GM19035 (cell line): ENCODE results near the gene TMEM154.

Experiments
- ATAC-seq: cut with Tn5 transposase; IDR thresholded peaks from one replicate; pipeline ENCODE4 v1.9.1; 2021; ENCODE audit not compliant: unreplicated experiment

TMEM154 gene

GRCh38 chr4:152598454-152598853 lies 81.3 kb downstream of the TMEM154 start:
- no peak for ATAC-seq

GRCh38 chr4:152594978-152595925 lies 84.5 kb downstream of the TMEM154 start:
- ATAC-seq, result peak; percentile 84

- ATAC-seq, result no peak
Measured at GRCh38 chr4:152594057-152594456, 85.7 kb downstream of the TMEM154 start.

- no peak for ATAC-seq
Measured at GRCh38 chr4:152591876-152592275, 87.9 kb downstream of the TMEM154 start.

GRCh38 chr4:152591396-152591795 lies 88.4 kb downstream of the TMEM154 start:
- ATAC-seq, result no peak

- no peak for ATAC-seq
Measured at GRCh38 chr4:152590179-152591031, 89.4 kb downstream of the TMEM154 start.

GRCh38 chr4:152588869-152589268 lies 90.9 kb downstream of the TMEM154 start:
- ATAC-seq, result no peak

- ATAC-seq, result no peak
Measured at GRCh38 chr4:152587127-152587526, 92.7 kb downstream of the TMEM154 start.

GRCh38 chr4:152586668-152587067 lies 93.1 kb downstream of the TMEM154 start:
- no peak for ATAC-seq

GRCh38 chr4:152585023-152585441 lies 94.8 kb downstream of the TMEM154 start:
- peak; percentile 89 for ATAC-seq

GRCh38 chr4:152581536-152582160 lies 98.1 kb downstream of the TMEM154 start:
- ATAC-seq, result no peak

- no peak for ATAC-seq
Measured at GRCh38 chr4:152579916-152580315, 99.9 kb downstream of the TMEM154 start.

- ATAC-seq, result no peak
Measured at GRCh38 chr4:152579107-152579764, 100.6 kb downstream of the TMEM154 start.

- ATAC-seq, result no peak
Measured at GRCh38 chr4:152578670-152579069, 101.1 kb downstream of the TMEM154 start.

GRCh38 chr4:152577708-152578396 lies 101.9 kb downstream of the TMEM154 start:
- ATAC-seq, result peak; percentile 86

- ATAC-seq, result no peak
Measured at GRCh38 chr4:152575533-152575932, 104.3 kb downstream of the TMEM154 start.

GRCh38 chr4:152573861-152574260 lies 105.9 kb downstream of the TMEM154 start:
- ATAC-seq, result no peak

- ATAC-seq, result peak; percentile 58
Measured at GRCh38 chr4:152572417-152573086, 107.2 kb downstream of the TMEM154 start.

- ATAC-seq, result no peak
Measured at GRCh38 chr4:152571770-152572169, 108.0 kb downstream of the TMEM154 start.

GRCh38 chr4:152571296-152571695 lies 108.5 kb downstream of the TMEM154 start:
- no peak for ATAC-seq
